HG03439 (cell line): ENCODE data around the gene GLO1.

ENCODE experiments used
- ATAC-seq: cut with Tn5 transposase; IDR thresholded peaks from one replicate; pipeline ENCODE4 v1.9.1; 2021; ENCODE audit warnings: mild to moderate bottlenecking, moderate library complexity; ENCODE audit not compliant: unreplicated experiment

GLO1 gene

GRCh38 chr6:38673397-38674165, 29.4 kb downstream of the GLO1 start:
- ATAC-seq: no peak

- no peak for ATAC-seq
These were observed 31.0 kb downstream of the GLO1 start for GRCh38 chr6:38671885-38672467.

- ATAC-seq: no peak
These were observed 44.4 kb downstream of the GLO1 start for GRCh38 chr6:38658418-38659167.

DNA sequence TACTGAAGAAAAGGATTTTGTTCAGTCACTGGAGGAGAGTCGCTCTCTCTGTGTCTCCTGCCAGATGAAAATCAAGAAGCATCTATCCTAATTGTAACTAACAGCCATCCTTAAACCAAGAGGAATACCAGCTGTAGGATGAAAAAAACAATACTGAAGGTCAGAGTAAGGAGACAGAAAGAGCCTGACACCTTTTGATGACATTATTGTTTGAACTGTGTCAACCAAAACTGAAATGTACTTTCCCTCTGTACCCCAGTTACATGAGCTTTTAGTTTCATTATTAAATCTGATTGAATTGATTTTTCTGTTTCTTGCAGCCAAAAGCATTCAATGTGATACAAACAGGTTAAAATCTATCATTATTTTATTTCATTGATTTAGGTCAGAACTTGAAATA, 46.0 kb downstream of the GLO1 start:
- ATAC-seq: no peak

- ATAC-seq: no peak
These were observed 48.7 kb downstream of the GLO1 start for GRCh38 chr6:38654263-38654662.

DNA sequence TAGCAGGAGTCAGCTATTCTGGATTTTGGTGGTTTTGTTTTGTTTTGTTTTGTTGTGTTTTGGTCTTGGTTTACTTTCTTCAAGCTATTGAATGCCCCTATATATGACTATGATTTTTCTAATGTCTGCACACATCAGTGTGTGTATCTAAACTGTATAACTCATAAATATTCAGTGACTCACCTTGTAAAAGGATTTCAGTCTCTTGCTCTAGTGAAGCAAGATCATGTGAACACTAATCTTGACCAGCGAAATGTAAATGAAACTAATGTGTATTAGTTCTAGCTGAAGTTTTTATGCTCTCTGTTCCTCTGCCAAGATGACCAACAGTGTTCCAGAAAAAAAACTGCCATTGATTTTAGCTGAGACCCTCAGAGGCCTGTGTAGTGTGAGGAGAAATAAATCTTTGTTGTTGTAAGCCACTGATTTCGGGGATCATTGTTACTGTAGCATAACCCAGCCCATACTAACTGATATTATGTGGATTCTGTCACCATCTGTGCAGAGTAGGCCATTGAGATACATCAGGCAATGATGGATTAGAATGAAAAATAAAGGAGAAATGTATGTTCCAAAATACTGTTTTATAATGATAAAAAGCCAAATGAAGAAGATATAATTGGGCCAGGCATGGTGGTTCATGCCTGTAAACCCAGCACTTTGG, 51.7 kb downstream of the GLO1 start:
- no peak for ATAC-seq

GRCh38 chr6:38650207-38650752, 52.7 kb downstream of the GLO1 start:
- ATAC-seq: no peak

DNA sequence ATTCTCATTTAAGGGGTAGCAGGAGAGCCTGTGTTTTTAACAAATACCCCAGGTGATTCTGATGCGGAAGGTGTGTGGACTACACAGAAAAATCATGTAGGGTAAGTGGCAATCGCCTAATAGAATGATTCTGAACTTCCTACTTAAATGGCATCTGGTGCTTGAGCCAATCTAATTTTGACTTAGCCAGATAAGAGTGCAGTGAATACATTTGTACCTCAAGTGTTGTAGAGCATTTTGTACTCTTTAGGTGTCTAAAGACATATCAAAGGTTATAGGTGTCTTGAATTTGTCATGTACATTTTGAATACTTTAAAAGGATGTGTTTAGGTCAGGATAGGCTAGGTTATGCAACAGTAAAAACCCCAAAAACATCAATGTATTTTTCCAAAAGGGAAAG, 53.2 kb downstream of the GLO1 start:
- ATAC-seq: no peak

DNA sequence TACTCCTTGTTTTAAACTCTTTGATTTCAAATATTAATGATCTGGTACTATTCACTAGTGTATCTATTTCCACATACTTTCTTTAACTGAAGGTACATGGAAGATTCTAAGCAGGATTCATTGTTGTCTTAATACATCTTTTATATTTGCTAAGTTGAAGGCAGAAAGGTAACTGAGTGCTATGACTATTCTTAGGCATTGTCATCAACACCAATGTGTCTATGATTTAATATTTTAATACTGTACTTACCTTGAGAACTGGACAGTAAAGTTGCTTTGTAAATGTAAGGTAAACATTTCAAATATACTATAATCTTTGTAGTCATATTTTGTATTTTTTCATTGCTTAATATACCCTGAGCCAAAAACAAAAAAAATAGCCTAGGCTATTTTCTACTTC, 54.3 kb downstream of the GLO1 start:
- ATAC-seq: no peak

DNA sequence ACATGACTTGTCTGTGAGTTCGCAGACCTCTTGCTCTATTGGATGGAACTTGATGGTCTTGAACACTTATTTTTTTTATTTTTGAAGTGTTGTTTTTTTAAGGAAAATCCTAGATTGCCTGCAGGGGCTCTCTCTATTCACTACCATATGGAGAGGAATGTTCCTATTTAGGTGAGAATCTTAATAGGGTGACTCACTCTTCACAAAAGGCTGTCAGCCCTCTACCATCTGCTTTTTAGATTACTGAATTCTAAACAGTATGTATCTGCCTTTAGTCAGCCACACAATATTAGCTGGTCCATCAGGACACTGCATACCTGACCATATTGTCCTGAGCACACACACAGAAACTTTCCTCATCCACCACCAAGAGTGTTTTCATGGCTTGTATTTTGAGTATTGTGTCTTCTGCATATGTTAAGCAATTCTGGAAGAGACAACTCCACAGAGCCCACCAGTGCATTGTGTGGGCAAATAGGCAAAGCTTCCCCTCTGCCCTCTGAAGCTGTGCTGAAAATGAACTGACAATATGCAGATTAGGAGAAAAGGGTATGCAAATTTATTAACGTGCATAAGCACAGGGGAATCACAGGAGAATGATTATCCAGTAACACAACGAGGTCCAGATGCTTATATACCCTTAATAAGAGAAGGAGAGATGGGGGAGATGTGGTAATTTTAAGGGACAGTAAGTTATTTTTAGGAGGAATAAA, 56.6 kb downstream of the GLO1 start:
- ATAC-seq: no peak

GRCh38 chr6:38644951-38645350, 58.0 kb downstream of the GLO1 start:
- ATAC-seq: no peak

- no peak for ATAC-seq
These were observed 62.6 kb downstream of the GLO1 start for GRCh38 chr6:38640216-38640909.

- peak; percentile 86 for ATAC-seq
These were observed 63.3 kb downstream of the GLO1 start, which contains the start of gene BTBD9 for GRCh38 chr6:38639498-38640215. Gene BTBD9, minus strand, starts transcription at chr6:38639929.

DNA sequence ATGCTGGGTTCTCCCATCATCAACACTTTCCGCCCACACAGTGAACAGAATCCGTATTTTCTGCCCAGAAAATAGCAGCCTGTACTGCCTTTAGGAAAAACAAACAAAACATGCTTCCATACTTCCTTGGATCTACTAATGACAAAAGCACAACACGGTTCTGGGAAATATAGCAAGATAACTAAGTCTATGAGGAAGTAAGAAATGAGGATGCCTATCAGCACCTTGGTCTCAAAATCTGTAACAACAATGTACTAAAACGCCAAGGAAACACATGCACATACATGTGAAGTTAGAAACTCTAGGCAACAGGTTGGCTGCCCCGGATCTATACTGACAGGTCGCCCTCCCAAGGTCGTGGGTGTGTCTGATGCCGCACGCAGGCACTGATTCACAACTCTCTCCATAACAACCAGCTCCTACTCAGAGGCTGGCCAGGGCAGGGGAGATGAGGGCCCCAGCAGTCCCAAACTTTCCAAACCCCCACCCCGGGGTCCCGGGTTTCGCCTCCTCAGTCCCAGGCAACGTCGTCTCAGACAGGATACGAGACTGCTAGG, 63.9 kb downstream of the GLO1 start:
- peak; percentile 36 for ATAC-seq

- no peak for ATAC-seq
These were observed 65.2 kb downstream of the GLO1 start for GRCh38 chr6:38637756-38638155.

DNA sequence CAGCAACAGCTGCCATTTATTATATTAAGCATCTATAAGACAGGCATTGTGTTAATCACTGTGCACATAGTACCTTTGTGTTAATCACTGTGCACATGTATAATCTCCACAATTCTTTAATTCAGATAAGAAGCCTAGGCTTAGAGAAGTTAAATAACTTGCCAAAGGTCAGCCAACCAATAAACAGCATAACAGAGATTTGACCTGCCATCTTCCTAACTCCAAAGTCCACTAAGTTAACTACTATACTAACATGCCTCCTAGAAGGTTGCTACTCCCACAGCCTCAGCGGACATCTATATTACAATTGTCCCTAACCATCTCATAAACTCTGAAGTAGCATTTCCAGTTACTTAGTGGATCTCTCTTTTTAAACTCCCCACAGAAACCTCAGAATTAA, 66.9 kb downstream of the GLO1 start:
- no peak for ATAC-seq

DNA sequence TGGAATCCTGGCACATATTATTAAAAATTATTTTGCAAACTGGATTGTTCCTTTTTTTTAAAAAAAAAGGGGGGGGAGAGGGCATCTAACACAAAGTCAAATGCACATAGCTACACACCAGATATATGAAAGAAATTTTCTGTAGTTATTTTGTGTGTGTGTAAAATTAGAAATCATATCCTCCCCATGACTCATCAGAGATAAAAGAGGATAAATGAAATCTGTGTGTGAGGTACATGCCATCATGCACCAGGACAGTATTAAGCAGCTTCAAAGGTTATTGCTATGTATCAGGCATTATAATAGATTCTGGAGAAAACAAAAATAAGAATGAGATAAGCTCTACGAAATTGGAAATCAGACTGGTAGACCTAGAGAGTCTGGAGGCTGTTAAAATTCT, 68.4 kb downstream of the GLO1 start:
- no peak for ATAC-seq

- ATAC-seq: no peak
These were observed 70.5 kb downstream of the GLO1 start for GRCh38 chr6:38632490-38632889.

DNA sequence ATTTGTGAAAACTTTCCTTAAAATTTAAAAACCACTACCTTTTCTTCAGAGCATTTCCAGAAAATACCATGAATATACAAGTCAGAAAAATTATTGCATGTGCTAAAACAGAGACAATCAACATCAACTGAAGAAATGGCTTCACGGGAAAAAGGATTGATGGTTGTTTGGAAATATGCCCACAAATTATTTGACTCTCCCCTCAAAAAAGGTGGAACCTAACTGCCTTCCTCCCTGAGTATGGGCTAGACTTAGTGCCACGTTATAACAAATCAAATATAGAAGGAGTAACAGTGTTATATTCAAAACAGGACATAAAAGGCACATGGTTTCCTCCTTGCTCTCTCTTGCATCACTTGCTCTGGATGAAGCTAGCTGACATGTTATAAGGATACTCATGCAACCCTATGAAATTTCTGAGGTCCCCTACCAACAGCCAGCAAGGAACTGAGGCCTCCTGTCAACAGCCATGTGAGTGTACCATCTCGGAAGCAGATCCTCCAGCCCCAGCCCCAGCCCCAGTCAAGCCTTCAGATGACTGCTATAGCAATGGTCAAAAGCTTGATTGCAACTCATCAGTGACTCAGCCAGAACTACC, 71.7 kb downstream of the GLO1 start:
- no peak for ATAC-seq
